HepG2 (cell line): ENCODE measurements around the gene ZNF443. TPM values are rescaled to one million over a fixed set of nuclear protein-coding genes. Genes with fewer than 3 reads are reported as not detected.

Experiments used
- BRCA1 ChIP-seq: sonication (generic); formaldehyde crosslinking; IDR thresholded peaks from 2 replicates; pipeline ENCODE4 v1.4.0; 2020; ENCODE audit warnings: missing genetic modification reagents
- CAMTA2 ChIP-seq: sonication (generic); formaldehyde crosslinking; IDR thresholded peaks from 2 replicates; pipeline ENCODE4 v1.4.0; 2020; ENCODE audit warnings: mild to moderate bottlenecking, missing genetic modification reagents, borderline replicate concordance
- CEBPB ChIP-seq: IDR thresholded peaks from 2 replicates; pipeline ENCODE4 v1.6.1; 2011; ENCODE audit warnings: low read depth, low read length, improper control_type of control experiment, borderline replicate concordance
- CREBL2 ChIP-seq: sonication (generic); formaldehyde crosslinking; IDR thresholded peaks from 2 replicates; pipeline ENCODE4 v1.8.1; 2023; ENCODE audit warnings: missing genetic modification reagents, mild to moderate bottlenecking, borderline replicate concordance
- FOXC1 ChIP-seq: sonication (generic); formaldehyde crosslinking; IDR thresholded peaks from 2 replicates; pipeline ENCODE4 v1.8.0; 2022; ENCODE audit warnings: mild to moderate bottlenecking, missing genetic modification reagents, borderline replicate concordance
- HNF4A ChIP-seq: sonication (generic); formaldehyde crosslinking; IDR thresholded peaks from 2 replicates; pipeline ENCODE4 v1.4.0; 2020; ENCODE audit warnings: missing genetic modification reagents
- HNF4G ChIP-seq, 2 experiments: sonication (generic) in 1 of 2; formaldehyde crosslinking in 1 of 2; IDR thresholded peaks; 2 replicates each; pipeline versions ENCODE4 v1.4.0 to v1.6.1; 2011 to 2020; ENCODE audit warnings: borderline replicate concordance in 2 of 2, low read depth in 2 of 2, mild to moderate bottlenecking in 2 of 2, low read length in 1 of 2, missing genetic modification reagents in 1 of 2, moderate library complexity in 1 of 2
- IRF2 ChIP-seq: IDR thresholded peaks from 2 replicates; pipeline ENCODE4 v1.6.1; 2018; ENCODE audit warnings: missing genetic modification reagents, missing compliant biosample characterization
- ISL2 ChIP-seq: sonication (generic); formaldehyde crosslinking; IDR thresholded peaks from 2 replicates; pipeline ENCODE4 v1.5.0; 2020; ENCODE audit warnings: missing genetic modification reagents
- NCOA1 ChIP-seq: sonication (generic); formaldehyde crosslinking; IDR thresholded peaks from 2 replicates; pipeline ENCODE4 v1.9.0; 2021; ENCODE audit warnings: missing genetic modification reagents
- RAD21 ChIP-seq: fragments of 450-650 bp; formaldehyde crosslinking; IDR thresholded peaks from 2 replicates; pipeline ENCODE4 v1.5.0; 2020; ENCODE audit warnings: mild to moderate bottlenecking
- SALL1 ChIP-seq: sonication (generic); formaldehyde crosslinking; IDR thresholded peaks from 2 replicates; pipeline ENCODE4 v1.8.0; 2022; ENCODE audit warnings: mild to moderate bottlenecking, missing genetic modification reagents
- SIX1 ChIP-seq: sonication (generic); formaldehyde crosslinking; IDR thresholded peaks from 2 replicates; pipeline ENCODE4 v1.4.0; 2020; ENCODE audit warnings: missing genetic modification reagents, borderline replicate concordance
- SP4 ChIP-seq: sonication (generic); formaldehyde crosslinking; IDR thresholded peaks from 2 replicates; pipeline ENCODE4 v1.8.1; 2023; ENCODE audit warnings: mild to moderate bottlenecking, missing genetic modification reagents
- TBP ChIP-seq: sonication (generic); formaldehyde crosslinking; IDR thresholded peaks from 2 replicates; pipeline ENCODE4 v1.5.0; 2020; ENCODE audit warnings: missing genetic modification reagents
- ZBTB46 ChIP-seq: sonication (generic); formaldehyde crosslinking; IDR thresholded peaks from 2 replicates; pipeline ENCODE4 v1.4.0; 2020; ENCODE audit warnings: mild to moderate bottlenecking, missing genetic modification reagents, borderline replicate concordance
- ZFP36 ChIP-seq: fragments of 150-350 bp; IDR thresholded peaks from 2 replicates; pipeline ENCODE4 v1.6.1; 2018; ENCODE audit warnings: borderline replicate concordance, low read length, low read depth; ENCODE audit not compliant: partially characterized antibody
- ZFP36L2 ChIP-seq: sonication (generic); formaldehyde crosslinking; IDR thresholded peaks from 2 replicates; pipeline ENCODE4 v1.4.0; 2020; ENCODE audit warnings: missing genetic modification reagents
- ZGPAT ChIP-seq: IDR thresholded peaks from 2 replicates; pipeline ENCODE4 v1.6.1; 2016; ENCODE audit warnings: mild to moderate bottlenecking
- ZNF234 ChIP-seq: sonication (generic); formaldehyde crosslinking; conservative IDR thresholded peaks from 2 replicates; pipeline ENCODE4 v1.5.1; 2020; ENCODE audit warnings: mild to moderate bottlenecking, missing genetic modification reagents
- ZNF24 ChIP-seq: fragments of 450-650 bp; IDR thresholded peaks from 2 replicates; pipeline ENCODE4 v1.6.1; 2017; ENCODE audit warnings: antibody characterized with exemption, mild to moderate bottlenecking
- ZNF275 ChIP-seq: sonication (generic); formaldehyde crosslinking; IDR thresholded peaks from 2 replicates; pipeline ENCODE4 v1.8.0; 2022; ENCODE audit warnings: missing genetic modification reagents, mild to moderate bottlenecking, inconsistent platforms, borderline replicate concordance
- ZNF549 ChIP-seq: sonication (generic); formaldehyde crosslinking; IDR thresholded peaks from 2 replicates; pipeline ENCODE4 v1.5.0; 2020; ENCODE audit warnings: missing genetic modification reagents
- ZNF720 ChIP-seq: sonication (generic); formaldehyde crosslinking; IDR thresholded peaks from 2 replicates; pipeline ENCODE4 v1.4.0; 2020; ENCODE audit warnings: missing genetic modification reagents
- ZNF788 ChIP-seq: sonication (generic); formaldehyde crosslinking; IDR thresholded peaks from 2 replicates; pipeline ENCODE4 v1.5.0; 2020; ENCODE audit warnings: mild to moderate bottlenecking, missing genetic modification reagents, borderline replicate concordance
- ZSCAN21 ChIP-seq: sonication (generic); formaldehyde crosslinking; IDR thresholded peaks from 2 replicates; pipeline ENCODE4 v1.8.0; 2022; ENCODE audit warnings: mild to moderate bottlenecking, missing genetic modification reagents, moderate library complexity, borderline replicate concordance
- ZSCAN22 ChIP-seq: sonication (generic); formaldehyde crosslinking; IDR thresholded peaks from 2 replicates; pipeline ENCODE4 v1.4.0; 2020; ENCODE audit warnings: mild to moderate bottlenecking, missing genetic modification reagents
- polyA plus RNA-seq, 8 experiments: library from polyadenylated mRNA; depleted of rRNA in 3 of 8; stranded (reverse) in 7 of 8; unstranded in 1 of 8; fragments of >200 nt; fragmentation: Illumina TruSeq in 4 of 8; extraction: Trizol in 4 of 8; gene quantifications; 2 replicates each; pipeline versions ENCODE4 v1.2.1 to v1.2.3, GENCODE V29; 2011 to 2016; ENCODE audit warnings: low read depth in 4 of 8, missing spikeins in 1 of 8, mixed read lengths in 1 of 8; ENCODE audit not compliant: insufficient read depth in 1 of 8
- total RNA-seq, 5 experiments: library from RNA; depleted of rRNA; stranded (reverse); fragments of >200 nt; fragmentation: Illumina TruSeq; extraction: Trizol; gene quantifications; 2 replicates each; pipeline ENCODE4 v1.2.3, GENCODE V29; 2016; ENCODE audit warnings: low read depth in 1 of 5

ZNF443 gene
- total and polyA plus RNA-seq, 2 of the 13 experiments (the other 11 are each of a cell fraction or from before 2014, with no cell fraction given) = 3.6 to 19.0 TPM

GRCh38 chr19:12484371-12485051 lies 43.7 kb upstream of the ZNF443 start, which contains the start of gene ZNF709 (continued):
- TF ChIP-seq ZNF275 (CRISPR knock-in tag) (no peak), ZNF720 (CRISPR knock-in tag) (no peak), HNF4G (IDR thresholded peaks at IDR 0.05; ENCODE audit: borderline replicate concordance, low read depth, low read length) (no peak), HNF4G (CRISPR knock-in tag; IDR thresholded peaks at IDR 0.05; ENCODE audit: borderline replicate concordance, low read depth) (no peak), RAD21 (no peak; the same call in 1 of the 2 replicates), FOXC1 (peak; percentile 87), SALL1 (peak; percentile 59; the same call in 1 of the 2 replicates), ZFP36 (no peak), CREBL2 (CRISPR knock-in tag) (no peak), IRF2 (peak; percentile 60; the same call in 1 of the 2 replicates), SP4 (CRISPR knock-in tag) (peak; percentile 84; the same call in 1 of the 2 replicates), ZSCAN21 (CRISPR knock-in tag) (peak; percentile 76; the same call in 1 of the 2 replicates), CAMTA2 (no peak), ZGPAT (CRISPR knock-in tag) (peak; percentile 73), ZNF549 (CRISPR knock-in tag) (no peak), ISL2 (CRISPR knock-in tag) (no peak), ZNF788 (CRISPR knock-in tag) (no peak), NCOA1 (CRISPR knock-in tag) (no peak), TBP (CRISPR knock-in tag) (no peak), ZFP36L2 (no peak), ZNF24 (no peak), ZBTB46 (CRISPR knock-in tag) (no peak), ZNF234 (0 out of 2 replicates have a peak, but pooled peaks have one; percentile 80), SIX1 (CRISPR knock-in tag) (no peak), CEBPB (no peak), HNF4A (CRISPR knock-in tag) (no peak), BRCA1 (no peak), ZSCAN22 (CRISPR knock-in tag) (no peak)
